Fibroblast of skin of left biceps (primary cell): ENCODE results near the gene HDGFL3.
"Not testable (repeated sequence)": the region's sequence is repeated elsewhere in the genome, so short reads cannot be mapped to it uniquely, and the experiment has no call there.

Experiments
- DNase-seq, 2 experiments: peaks; one replicate each; pipeline ENCODE4 v3.0.0-alpha.2; 2013; ENCODE audit warnings: low read depth in 2 of 2

HDGFL3 gene

DNA sequence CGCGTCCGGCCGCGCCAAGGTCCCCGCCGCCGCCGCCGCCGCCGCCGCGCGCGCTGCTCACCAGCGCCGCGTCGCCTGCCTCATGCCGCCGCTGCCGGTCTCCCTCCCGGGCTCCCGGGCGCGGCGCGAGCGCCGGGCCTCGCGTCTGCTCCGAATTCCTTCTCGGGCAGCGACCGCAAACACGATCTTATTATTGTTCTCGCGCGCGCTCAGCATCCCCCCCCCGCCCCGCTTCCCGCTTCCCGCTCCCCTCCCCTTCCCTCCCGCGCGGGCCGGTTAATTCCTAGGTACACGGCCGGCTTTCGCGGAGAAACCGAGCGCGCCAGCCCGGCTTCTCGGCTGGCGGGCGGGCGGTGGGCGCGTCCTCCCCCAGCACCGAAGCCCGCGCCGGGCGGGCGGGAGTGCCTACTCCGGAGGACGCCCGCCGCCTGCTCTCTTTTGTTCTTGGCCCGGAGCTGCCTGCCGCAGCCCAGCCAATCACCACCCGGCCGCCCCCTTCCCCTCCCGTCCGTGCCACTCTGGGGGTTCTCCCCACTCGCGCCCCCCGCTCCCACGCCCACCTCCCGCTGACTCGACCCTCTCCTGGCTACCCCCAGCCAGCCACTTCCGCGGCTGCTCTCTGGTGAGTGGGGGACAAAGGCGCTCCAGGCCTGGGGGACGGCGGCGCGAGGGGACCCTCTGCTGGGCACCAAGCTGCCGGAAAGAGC is at the start of gene HDGFL3:
Gene HDGFL3 (minus strand): TSS at position 164 of the 707 bp plus-strand sequence. CDS start 409 bp downstream, outside the sequence.
- DNase-seq = no peak

DNA sequence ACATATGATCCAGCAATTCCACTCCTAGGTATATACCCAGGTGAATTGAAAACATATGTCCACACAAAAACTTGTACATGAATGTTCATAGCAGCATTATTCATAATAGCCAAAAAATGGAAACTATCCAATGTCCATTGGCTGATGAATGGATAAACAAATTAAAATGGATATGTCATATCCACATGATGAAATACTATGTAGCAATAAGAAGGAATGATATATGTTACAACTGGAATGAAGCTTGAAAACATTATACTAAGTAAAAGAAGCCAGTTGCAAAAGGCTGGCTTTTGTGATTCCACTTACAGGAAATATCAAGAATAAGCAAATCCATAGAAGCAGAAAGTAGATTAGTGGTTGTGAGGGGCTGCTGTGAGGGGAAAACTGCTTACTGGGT is 43.2 kb upstream of the HDGFL3 start:
- peak; percentile 45 to 56 for DNase-seq

DNA sequence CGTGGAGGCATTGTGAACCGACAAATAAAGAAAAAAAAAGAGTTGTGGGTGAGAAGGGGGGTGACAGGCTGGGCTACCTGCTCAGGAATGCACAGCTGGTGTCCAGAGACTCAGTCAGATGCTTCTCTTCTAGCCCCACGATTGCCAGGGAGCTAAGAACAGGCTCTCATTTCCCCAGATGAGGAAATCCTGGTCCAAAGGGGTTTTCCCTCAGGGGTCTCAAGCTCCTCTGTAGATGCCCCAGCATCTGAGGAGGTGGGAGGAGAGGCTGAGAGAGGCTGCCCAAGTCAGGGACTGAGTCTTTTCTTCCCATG is 41.4 kb upstream of the HDGFL3 start:
- no peak for DNase-seq

DNA sequence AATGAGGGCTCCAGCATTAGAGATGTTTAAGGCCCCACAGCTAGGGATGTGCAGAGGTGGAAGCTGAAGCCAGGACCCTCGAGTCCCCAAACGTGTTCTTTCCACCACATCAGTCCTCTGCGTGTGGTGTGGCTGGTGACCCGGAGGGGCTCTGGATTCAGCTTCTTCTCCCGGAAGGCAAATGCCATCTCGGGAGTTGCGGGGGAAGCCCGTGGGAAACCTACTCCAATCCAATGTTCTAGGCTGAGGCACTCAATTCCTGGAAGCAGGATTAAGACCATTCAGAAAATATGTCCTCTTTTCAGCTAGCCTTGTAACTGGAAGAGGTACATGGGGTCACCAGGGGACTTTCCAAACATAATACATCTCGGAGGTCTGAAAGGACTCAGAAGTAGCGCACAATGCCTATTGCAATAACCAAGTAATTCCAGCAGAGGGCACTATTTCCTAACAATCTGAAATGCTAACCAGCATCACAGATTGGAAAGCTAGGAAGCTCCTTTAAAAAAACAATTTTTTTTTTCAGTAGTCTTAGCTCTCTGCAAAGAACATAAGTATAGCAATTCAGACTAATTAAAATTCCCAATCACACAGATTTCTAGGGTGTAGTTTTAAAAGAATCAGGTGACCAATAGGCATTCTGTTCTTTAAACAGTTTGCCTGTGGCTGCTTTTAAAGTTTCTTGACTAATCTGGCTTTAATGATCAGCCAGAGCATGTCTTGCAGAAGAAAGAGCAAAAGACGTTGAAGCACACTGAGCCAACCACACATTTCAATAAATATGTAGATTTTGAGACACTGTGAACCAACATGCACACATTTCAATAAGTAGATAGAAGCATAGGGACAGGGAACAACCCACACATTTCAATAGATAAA is 40.8 kb upstream of the HDGFL3 start:
- peak; percentile 38 to 39 for DNase-seq

DNA sequence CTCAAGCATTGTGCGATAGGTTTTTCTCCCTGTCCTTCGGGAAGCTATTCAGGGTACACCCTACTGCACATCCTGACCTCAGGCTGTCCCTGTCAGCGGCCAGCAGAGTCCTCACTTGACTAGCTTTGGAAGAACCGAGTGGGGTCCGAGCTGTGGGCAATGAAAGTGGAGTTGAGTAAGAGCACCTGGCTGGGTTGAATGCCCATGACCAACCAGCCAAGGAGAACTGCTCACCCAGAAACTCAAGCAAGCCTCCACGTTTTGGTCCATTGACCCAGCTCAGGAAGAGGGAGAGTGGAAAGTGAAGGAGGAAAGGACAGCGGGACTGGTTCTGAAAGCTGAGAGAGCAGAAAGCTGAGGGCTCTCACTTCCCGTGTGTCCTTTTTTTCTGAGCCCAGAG is 36.0 kb upstream of the HDGFL3 start:
- no peak for DNase-seq

DNA sequence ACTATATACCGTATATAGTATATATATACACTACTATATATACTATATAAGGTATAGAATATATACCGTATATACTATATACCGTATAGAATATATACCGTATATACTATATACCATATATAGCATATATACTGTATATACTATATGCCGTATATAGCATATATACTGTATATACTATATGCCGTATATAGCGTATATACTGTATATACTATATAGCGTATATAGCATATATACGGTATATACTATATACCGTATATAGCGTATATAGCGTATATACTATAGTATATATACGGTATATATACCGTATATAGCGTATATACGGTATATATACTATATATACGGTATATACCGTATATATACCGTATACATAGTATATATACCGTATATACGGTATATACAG is 22.6 kb upstream of the HDGFL3 start:
- DNase-seq = no peak

DNA sequence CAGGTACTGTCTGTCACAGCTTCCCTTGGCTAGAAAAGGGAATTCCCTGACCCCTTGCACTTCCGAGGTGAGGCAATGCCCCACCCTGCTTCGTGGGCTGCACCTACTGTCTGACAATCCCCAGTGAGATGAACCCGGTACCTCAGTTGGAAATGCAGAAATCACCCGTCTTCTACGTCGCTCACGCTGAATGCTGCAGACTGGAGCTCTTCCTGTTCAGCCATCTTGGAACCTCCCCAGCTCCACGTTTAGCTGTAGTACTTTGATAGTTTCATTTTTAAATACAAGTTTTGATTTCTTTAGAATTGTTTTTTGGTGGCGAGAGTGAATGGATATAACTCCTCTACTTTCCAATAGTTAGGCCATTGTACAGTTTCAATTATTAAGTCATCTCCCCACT is 17.8 kb upstream of the HDGFL3 start:
- DNase-seq = no peak

DNA sequence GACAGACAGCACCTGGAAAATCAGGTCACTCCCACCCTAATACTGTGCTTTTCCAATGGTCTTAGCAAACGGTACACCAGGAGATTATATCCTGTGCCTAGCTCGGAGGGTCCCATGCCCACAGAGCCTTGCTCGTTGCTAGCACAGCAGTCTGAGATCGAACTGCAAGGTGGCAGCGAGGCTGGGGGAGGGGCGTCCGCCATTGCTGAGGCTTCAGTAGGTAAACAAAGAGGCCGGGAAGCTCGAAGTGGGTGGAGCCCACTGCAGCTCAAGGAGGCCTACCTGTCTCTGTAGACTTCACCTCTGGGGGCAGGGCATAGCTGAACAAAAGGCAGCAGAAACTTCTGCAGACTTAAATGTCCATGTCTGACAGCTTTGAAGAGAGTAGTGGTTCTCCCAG is 14.2 kb upstream of the HDGFL3 start:
- DNase-seq = not testable (repeated sequence)

DNA sequence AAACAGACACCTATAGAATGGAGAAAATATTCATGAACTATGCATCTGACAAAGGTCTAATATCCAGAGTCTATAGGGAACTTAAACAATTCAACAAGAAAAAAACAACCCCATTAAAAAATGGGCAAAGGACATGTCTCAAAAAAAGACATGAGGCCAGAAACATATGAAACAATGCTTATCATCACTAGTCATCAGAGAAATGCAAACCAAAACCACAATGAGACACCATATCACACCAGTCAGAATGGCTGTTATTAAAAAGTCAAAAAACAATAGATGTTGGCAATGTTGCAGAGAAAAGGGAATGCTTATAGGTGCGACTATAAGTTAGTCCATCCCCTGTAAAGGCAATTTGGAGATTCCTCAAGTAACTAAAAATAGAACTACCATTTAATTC is 11.4 kb upstream of the HDGFL3 start:
- DNase-seq = no peak

DNA sequence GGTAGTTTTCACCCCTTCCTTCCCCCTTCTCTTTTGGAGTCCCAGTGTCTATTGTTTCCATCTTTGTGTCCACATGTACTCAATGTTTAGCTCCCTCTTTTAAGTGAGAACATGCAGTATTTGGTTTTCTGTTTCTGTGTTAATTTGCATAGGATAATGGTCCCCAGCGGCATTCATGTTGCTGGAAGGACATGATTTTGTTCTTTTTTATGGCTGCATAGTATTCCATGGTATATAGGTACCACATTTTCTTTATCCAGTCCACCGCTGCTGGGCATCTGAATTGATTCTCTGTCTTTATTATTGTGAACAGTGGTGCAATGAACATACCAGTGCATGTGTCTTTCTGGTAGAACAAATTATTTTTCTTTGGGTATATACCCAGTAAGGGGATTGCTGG is 7.7 kb upstream of the HDGFL3 start:
- DNase-seq = no peak

DNA sequence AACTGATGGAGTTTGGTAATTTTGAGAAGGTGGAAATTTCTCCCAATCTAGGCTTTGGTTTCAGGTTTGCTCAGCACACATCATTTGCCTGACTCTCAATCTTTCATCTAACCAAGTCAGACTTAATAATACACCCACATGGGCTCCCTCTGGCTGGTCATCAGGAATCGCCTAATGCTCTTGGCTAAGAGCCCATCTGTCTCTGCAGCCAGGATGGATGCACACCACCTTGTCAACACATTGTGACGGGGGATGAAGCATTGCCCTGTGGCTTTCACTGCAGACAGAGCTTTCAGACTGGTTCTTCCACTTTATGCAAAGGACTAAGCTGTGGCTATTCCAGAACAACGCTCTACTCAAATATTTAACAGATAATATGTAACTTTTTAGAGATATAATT is 3.0 kb upstream of the HDGFL3 start:
- peak; percentile 84 to 85 for DNase-seq

DNA sequence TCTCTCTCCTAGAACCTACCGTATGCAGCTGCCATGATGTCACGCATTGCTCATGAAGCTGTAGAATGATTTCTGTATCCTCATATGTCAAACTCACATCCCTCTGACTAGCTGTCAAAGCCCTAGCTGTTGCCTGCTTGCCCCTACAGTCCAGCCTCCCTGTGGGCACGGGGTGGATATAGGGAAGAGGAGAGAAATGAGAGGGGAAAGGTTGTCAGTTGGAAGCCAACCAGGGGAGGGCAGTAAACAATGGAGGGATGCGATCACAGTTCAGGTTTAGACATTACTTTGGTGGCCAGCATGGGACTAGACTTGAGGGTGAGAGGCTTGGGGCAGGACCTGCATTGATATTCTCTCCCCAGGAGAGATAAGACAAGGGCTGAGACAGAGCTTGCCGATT is 1.7 kb upstream of the HDGFL3 start:
- no peak for DNase-seq

DNA sequence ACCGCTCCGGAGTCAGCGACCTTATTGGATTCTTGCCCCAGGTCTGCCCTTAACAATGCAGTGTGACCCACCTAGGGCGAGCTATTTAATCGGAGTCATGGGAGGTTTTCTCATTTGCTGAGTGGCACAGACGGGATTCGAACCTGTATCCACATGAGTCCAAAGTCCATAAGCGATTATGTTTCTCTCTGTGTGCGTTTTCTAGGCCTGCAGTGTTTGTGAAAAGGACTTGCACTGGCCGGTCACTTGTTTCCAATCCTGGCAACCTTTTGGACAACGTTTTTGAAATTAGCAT is 691 bp upstream of the HDGFL3 start:
- DNase-seq = no peak

DNA sequence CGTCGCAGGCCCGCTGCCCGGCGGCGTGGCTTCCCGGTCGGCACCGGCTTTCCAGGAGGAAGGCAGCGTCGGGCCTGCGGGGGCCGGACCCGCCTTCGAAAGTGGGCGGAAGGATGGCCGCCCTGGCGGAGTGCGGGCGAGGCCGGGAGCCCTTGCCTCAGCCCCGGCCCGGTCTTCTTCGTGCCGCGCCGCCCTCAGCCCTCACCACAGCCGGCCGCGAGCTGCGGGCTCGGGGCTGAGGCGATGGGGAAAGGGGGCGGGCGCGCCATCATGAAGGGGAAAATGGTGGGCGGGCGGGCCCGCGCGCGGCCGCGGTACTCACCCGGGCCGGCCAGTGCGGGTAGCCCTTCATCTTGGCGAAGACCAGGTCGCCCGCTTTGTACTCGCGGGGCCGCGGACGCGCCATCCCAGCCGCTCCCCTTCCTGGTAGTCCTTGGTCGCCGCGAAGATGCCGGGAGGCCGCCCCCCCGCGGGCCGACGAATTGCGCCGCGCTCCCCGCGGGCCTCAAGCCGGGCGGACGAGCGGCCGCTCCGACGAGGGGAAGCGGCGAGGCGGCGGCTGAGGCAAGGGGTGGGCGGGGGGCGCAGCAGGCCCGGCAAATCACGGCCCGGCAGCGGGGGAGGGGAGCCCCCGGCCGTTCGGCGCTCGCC is 489 bp downstream of the HDGFL3 start:
- no peak for DNase-seq

DNA sequence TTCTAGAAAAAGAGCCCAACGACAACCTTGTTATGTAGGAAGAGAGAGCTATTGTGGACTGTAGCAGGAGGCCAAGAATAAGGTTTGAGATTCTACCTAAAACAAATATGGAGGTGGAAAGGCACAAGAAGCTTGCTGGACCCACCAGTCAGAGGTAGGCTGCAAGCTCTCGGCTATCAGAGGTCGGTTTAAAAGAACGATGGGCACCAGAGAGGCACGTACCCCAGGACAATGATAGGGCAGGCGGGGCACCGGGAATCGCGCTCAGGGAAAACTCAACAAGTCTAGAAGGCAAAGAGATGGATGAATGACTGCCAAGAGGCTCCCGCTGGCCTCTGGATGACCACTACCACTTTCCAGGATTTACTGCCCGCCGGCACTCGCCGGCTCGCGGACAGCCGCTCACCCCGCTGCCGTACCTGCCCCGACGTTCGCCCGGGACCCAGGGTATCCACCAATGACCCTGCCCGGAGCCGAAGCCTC is 1.1 kb downstream of the HDGFL3 start:
- DNase-seq = no peak

DNA sequence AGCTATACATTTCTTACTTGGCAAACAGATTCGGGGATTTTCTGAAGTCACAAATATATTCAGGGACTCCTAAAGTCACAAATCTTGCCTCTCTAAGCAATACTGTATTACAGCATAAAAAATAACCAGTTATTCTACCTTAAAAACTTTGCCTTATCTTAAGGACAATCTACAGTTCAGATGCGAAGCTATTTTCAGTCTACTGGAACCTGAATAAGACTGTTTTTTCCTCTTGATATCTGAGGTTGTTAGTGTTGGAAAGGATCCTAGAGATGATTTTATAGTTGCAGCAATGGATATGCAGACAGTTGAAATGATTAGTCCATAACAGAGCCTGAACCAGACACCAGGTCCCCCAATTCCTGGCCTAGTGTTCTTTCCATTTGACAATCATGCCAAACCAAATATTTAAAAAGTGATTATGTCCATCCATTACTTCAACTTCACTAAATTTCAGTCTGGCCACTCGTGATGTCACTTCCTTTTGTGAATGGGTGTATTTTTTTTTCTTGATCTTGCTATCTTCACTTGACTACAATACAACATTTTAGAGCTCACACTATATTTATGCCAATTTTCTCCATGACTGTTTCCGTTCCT is 1.8 kb downstream of the HDGFL3 start:
- DNase-seq = peak in 1 of 2 experiments; percentile 48

DNA sequence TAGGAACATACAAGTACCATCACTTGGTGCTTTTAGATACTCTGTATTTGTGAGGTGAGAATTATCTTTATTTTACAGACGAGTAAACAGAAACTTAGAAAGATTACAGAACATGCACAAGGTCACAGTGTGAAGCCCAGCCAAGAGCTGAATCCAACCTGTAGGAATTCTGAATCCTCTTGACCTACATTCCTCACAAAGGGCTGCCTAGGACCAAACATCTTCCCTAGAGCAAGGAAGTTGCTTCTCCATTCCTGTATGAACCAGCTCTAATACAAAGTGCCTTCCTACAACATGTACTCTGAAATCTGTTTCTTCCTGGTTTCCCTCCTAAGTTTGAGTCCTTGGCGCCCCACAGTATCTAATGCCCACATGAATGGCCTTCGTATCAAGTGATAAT is 2.9 kb downstream of the HDGFL3 start:
- DNase-seq = no peak

DNA sequence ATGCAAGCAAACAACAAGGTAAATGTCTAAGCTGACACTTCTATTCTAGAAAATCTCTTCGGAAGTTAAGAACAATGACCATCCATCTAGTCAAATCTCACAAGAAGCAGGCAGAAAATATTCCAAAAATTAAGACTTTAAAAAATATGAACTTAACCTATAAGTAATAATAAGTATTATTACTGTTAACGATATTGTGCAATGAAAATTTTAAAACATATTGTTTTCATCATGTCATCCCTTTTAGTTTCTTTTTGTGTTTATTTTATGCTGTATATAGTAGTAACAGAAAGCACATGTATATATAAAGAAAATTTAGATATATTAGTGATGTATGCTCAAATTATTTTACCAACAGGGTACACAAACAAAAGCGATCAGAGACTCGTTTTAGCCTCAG is 4.1 kb downstream of the HDGFL3 start:
- no peak for DNase-seq

DNA sequence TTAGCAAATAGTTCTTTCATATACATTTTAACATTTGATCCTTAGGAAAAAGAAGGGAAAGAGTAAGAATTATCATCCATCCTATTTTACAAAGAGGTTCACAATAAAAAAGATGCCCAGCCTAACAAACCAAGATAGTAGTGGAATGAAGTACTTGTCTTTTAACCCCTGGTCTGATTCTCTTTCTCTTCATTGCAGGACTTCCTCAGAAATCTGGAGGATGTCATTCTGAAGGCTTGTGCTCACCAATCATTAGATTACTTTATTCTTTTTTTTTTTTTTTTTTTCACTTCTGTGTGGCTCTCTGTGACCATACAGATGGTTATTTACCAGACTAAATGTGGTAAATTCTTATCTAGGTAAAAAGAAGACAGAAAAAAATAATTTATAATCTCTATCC is 7.0 kb downstream of the HDGFL3 start:
- DNase-seq = no peak

DNA sequence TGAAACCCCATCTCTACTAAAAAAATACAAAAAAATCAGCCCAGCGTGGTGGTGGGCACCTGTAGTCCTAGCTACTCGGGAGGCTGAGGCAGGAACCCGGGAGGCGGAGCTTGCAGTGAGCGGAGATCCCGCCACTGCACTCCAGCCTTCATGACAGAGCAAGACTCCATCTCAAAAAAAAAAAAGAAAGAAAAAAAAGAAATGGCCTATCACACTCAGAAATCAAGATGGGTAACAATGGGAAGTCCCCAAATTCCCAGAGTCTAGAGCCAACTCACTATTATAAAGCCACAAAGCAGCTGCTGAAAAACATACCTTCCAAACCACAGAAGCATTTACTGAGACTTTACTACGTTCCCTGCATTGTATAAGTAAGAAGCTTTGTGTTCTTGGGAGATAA is 7.5 kb downstream of the HDGFL3 start:
- no peak for DNase-seq

DNA sequence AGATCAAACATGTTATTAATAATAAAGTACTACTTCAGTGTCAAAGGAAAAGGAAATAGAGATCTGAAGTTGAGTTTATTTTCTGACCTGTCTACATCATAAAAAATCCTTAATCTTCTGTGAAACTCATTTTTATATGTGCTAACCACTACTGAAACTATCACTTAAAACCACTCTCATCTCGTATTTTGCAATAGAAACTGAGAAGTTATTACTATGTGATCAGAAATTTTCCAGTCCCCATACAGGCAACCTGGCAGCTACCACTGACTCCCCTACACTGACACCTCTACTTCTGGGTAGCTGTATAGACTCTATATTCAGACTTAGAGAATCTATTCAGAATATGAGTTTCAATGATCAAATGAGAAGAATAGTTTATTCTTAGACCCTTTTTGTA is 8.3 kb downstream of the HDGFL3 start:
- DNase-seq = no peak

DNA sequence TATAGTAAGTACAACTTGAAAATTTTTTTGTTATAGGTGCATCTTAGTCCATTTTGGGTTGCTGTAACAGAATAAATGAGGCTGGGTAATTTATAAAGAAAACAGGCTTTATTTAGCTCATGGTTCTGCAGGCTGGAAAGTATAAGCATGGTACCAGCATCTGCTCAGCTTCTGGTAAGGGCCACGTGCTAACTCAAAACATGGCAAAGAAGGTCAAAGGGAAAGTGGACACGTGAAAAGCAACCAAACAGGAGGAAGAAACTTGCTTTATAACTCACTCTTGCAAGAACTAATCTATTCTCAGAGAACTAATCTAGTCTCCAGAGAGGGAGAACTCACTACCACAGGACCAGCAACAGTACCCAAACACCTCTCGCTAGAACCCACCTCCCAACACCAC is 9.1 kb downstream of the HDGFL3 start:
- no peak for DNase-seq

DNA sequence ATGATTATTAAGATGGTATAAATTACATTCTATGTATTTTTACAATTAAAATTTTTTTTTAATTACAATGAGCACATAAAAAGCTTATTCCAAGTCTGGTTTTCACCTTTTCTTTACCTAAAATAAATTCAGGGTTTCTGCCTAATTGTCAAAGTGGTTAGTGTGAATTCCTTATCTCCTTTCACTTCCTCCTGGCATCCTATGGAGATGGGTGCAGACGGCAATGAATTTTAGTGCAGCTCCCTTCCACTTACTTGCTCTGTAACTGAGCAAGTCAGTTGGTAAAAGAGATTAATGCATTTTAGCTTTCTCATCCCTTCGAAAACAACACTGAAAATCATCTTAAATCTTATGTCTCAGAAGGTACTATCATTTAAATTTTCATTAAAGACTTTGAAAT is 13.1 kb downstream of the HDGFL3 start:
- DNase-seq = no peak
